Activated CD8-positive, alpha-beta memory T cell treated with anti-CD3 and anti-CD28 coated beads, Interleukin-2, amount 50 U/mL, for 24 hours (primary cell): ENCODE data around the gene GABRG3.
"Not testable (repeated sequence)": the region's sequence is repeated elsewhere in the genome, so short reads cannot be mapped to it uniquely, and the experiment has no call there.

ENCODE experiments used
- DNase-seq: peaks from one replicate; pipeline ENCODE4 v3.0.0-alpha.2; 2020; ENCODE audit errors: extremely low read depth

Gene GABRG3

GRCh38 chr15:26996250-26996649 lies 25.3 kb downstream of the GABRG3 start:
- DNase-seq, result no peak

DNA sequence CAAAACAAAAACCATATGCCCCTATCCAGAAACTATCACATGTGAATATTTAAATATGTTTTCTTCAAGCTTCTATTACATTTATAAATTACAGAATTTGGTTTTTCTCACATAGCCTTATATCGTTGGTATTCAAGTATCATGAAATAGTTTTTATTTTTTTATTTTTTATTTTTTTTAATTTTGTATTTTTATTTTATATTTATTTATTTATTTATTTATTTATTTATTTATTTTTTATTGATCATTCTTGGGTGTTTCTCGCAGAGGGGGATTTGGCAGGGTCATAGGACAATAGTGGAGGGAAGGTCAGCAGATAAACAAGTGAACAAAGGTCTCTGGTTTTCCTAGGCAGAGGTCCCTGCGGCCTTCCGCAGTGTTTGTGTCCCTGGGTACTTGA lies 32.0 kb downstream of the GABRG3 start:
- DNase-seq, result not testable (repeated sequence)

- DNase-seq, result not testable (repeated sequence)
These were observed 33.2 kb downstream of the GABRG3 start for GRCh38 chr15:27004226-27004625.

- no peak for DNase-seq
These were observed 46.3 kb downstream of the GABRG3 start for GRCh38 chr15:27017168-27017809.

GRCh38 chr15:27019687-27020086 lies 48.7 kb downstream of the GABRG3 start:
- no peak for DNase-seq

DNA sequence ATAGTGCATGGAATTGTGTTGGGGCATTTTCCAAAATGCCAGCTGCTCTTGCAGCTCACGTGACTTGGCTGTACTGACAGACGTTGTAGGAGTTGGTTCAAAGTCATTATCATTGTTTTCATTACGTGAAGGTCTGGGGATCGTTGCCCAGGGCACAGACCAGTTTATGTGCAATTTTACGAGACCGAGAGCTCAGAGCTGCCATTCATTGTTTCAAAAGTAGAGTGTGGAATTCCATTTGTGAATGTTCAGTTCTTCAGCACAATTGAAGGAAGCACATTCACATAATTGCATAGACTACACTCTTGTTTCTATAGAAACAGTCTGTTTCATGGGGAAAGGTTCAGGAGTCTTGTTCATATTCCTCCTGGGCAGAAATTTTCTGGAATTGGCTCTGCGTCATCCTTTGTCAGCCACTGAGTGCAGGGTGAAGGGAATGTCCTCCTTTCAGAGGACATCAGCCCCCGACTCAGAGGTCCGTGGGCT lies 54.5 kb downstream of the GABRG3 start:
- DNase-seq, result no peak

GRCh38 chr15:27027229-27027628 lies 56.2 kb downstream of the GABRG3 start:
- DNase-seq, result no peak

GRCh38 chr15:27028858-27029477 lies 58.0 kb downstream of the GABRG3 start:
- no peak for DNase-seq

- no peak for DNase-seq
These were observed 65.2 kb downstream of the GABRG3 start for GRCh38 chr15:27036210-27036609.

DNA sequence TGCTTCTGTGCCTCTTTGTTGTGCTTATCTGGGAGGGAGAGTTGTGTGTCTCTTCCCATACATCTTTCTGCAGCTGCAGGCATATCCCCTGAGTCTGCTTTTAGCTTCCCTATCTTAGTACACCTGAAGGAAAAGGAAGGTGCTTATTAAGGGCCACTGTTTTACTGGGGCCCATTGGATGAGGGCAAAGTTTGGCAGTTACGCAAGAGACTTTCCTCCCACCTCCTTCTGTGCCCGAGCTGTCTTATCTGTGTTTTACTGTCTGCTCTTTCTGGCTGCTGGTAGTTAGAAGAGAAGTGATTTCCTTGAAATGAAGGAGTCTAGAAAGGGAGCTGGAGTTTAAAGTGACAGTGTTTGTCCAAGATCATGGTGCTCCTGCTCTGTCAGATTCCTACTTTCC lies 66.5 kb downstream of the GABRG3 start:
- no peak for DNase-seq

- no peak for DNase-seq
These were observed 68.2 kb downstream of the GABRG3 start for GRCh38 chr15:27039152-27039551.

- DNase-seq, result no peak
These were observed 71.2 kb downstream of the GABRG3 start for GRCh38 chr15:27042230-27042629.

DNA sequence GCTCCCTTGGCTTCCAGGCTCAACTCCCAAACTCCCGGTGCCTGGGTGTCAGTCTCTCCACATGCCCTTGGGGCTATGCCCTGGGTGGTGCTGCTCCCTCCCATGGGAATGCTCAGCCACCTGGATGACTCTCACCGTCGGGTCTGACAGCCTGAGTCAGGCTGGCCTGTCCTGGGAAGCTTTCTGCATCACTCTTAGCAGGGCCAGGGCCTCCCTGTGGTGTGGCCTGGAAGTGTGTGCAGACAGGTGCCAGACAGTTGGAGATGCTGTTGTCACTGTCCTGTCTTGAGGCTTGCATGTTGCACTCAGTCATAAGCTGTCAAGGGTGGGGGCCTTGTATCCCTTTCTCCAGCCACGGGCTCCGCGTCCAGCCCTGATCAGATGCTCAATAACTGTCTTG lies 71.7 kb downstream of the GABRG3 start:
- DNase-seq, result no peak

GRCh38 chr15:27043770-27044169 lies 72.8 kb downstream of the GABRG3 start:
- DNase-seq, result no peak

GRCh38 chr15:27045796-27046195 lies 74.8 kb downstream of the GABRG3 start:
- no peak for DNase-seq

GRCh38 chr15:27046880-27047279 lies 75.9 kb downstream of the GABRG3 start:
- no peak for DNase-seq

- no peak for DNase-seq
These were observed 79.2 kb downstream of the GABRG3 start for GRCh38 chr15:27050163-27050562.

DNA sequence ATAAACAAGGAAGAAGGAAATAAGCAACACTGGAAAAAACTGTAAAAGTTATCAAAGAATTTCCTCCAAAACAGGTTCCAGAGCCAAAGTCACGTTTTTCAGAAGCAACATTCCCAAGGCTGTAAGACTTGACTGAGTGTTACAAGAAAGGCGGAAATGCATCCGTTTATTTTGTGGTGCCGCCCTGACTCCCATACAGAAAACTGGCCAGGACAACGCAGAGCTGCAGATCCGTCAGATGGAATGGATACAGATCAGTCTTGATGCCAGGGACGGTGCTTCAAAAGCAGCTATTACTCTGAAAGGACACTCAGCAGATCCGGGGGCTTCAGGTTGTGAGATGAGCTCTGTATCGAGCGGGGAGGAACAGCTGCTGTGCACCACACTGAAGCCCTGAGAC lies 83.4 kb downstream of the GABRG3 start:
- no peak for DNase-seq

GRCh38 chr15:27057904-27058645 lies 87.1 kb downstream of the GABRG3 start:
- no peak for DNase-seq

- DNase-seq, result no peak
These were observed 88.0 kb downstream of the GABRG3 start for GRCh38 chr15:27058939-27059338.

DNA sequence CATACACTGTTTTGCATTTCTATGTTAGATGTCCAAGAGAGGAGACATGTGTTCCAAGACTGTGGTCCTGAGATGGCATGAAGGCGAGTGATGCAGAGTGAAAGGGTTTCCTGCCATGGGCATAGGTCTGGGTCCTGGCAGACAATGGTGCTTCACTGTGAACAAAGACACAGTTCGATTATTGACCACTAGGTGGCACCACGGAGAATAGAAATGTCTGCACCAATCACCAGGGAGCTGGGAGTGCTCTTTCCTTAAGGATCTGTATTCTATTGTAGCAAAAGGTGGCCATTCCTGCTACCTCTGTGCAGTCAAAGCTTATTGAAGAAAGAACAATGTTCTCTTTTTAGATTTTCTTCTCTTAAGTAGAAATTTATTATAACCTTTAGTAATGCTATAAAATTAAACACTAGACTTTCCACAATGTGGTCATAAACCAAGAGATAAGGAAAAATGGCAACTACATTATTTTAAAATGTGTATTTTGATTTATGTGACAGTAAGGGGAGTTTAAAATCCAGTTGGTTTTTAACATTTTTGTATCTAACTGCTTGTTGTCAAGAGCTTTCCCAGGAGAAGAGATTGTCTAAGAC lies 88.7 kb downstream of the GABRG3 start:
- DNase-seq, result no peak

GRCh38 chr15:27061739-27062138 lies 90.8 kb downstream of the GABRG3 start:
- DNase-seq, result no peak

- no peak for DNase-seq
These were observed 92.0 kb downstream of the GABRG3 start for GRCh38 chr15:27062951-27063350.
